Measurements from ENCODE around the gene GAK. TPM values are rescaled to one million over a fixed set of nuclear protein-coding genes. Genes with fewer than 3 reads are reported as not detected.

GAK gene
- polyA plus RNA-seq, 1 donor from 2014 or later: 58.8 TPM

DNA sequence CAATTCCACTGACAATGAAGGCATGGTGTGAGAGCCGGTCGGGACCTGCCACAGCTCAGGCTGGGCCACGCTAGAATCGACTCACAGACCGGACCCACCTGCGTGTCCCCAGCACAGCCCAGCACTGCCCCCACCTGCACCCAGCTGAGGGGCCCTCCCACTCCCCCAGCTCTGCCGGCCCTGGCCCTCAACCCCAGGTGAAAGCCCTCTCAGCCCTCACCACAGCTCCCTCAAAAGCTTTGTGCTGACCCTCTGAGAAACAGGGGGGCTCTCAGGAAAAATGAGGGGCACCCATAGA lies 25.1 kb downstream of the GAK start:
- no peak overlapping the region for H3K4me3 ChIP-seq (ENCODE audit: low read length)
- H4K20me1 ChIP-seq (ENCODE audit: insufficient read depth): no peaks in the 10 kb centered on the region
- no peak overlapping the region for H3K27ac ChIP-seq (ENCODE audit: low read length)
- no peaks in the 10 kb centered on the region for H3K9me3 ChIP-seq (ENCODE audit: low read length)
- H3K9ac ChIP-seq (ENCODE audit: low read length): no peak overlapping the region
- no peaks in the 10 kb centered on the region for H3F3A ChIP-seq (ENCODE audit: insufficient read depth, low read length, poor library complexity, severe bottlenecking)
- H3K79me2 ChIP-seq (replicated peaks; ENCODE audit: insufficient read depth, low read length): no peaks in the 10 kb centered on the region
- no peaks in the 10 kb centered on the region for H3K9me2 ChIP-seq (ENCODE audit: insufficient read depth, low read length)
- no peak for TF ChIP-seq POLR2AphosphoS5 (IDR thresholded peaks at IDR 0.05)
- no peak for TF ChIP-seq TAF1 (IDR thresholded peaks at IDR 0.05; ENCODE audit: low read depth)
- TF ChIP-seq EZH2 (IDR thresholded peaks at IDR 0.05; ENCODE audit: borderline replicate concordance, insufficient read depth, low read length, poor library complexity, severe bottlenecking): no peak
- TF ChIP-seq EP300 (conservative IDR thresholded peaks at IDR 0.05; ENCODE audit: poor library complexity, severe bottlenecking): no peak
- H3K36me3 ChIP-seq (ENCODE audit: insufficient read depth, low read length): no peaks in the 10 kb centered on the region
- no peak overlapping the region for H3K4me2 ChIP-seq (ENCODE audit: low read length)
- H3K27me3 ChIP-seq (ENCODE audit: insufficient read depth, low read depth, low read length): no peaks in the 10 kb centered on the region
- no peak overlapping the region for H2AFZ ChIP-seq (ENCODE audit: low read depth, low read length)

DNA sequence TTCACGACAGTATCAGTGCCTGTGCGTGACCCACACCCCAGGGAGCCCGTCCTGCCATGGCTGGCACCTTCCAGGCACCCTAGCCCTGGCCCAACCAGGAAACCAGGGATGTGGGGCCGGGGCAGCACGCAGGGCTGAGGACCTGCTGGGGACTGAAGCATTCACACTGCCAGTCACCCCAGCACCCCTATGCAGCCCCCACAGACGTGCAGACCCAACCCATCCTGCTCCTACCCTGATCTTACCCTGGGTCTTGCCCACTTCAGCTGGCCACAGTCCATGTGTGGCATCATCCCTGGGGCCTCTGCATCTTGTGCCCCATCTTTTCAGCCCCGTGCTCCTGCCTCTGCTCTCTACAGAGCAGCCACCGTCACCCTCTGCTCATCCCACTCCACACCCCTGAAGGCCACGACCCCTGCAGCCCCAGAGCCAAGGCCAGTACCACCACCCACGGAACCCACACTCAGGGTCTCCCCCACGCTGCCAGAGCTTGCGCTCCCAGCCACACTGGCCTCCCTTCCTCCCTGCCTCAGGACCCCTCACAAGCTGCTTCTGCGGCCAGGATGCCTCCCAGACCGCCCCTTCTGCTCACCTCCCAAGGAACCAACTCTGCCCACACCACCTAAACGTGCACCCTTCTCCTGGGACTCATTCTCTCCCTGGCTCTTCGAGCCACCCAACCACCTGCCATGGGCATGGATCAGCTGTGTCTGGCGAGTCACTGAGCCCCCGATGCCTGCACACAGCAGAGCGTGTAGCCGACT lies 25.6 kb downstream of the GAK start:
- no peaks in the 10 kb centered on the region for H3K27me3 ChIP-seq (ENCODE audit: insufficient read depth, low read depth, low read length)
- H3K27ac ChIP-seq (ENCODE audit: low read length): no peak overlapping the region
- H3K4me3 ChIP-seq (ENCODE audit: low read length): no peak overlapping the region
- no peak overlapping the region for H3K9ac ChIP-seq (ENCODE audit: low read length)
- no peak overlapping the region for H3K4me2 ChIP-seq (ENCODE audit: low read length)
- H3K9me2 ChIP-seq (ENCODE audit: insufficient read depth, low read length): no peaks in the 10 kb centered on the region
- H3F3A ChIP-seq (ENCODE audit: insufficient read depth, low read length, poor library complexity, severe bottlenecking): no peaks in the 10 kb centered on the region
- TF ChIP-seq EP300 (conservative IDR thresholded peaks at IDR 0.05; ENCODE audit: poor library complexity, severe bottlenecking) (no peak), MXI1 (conservative IDR thresholded peaks at IDR 0.05; ENCODE audit: poor library complexity, severe bottlenecking) (no peak), TAF1 (IDR thresholded peaks at IDR 0.05; ENCODE audit: low read depth) (no peak), RAD21 (conservative IDR thresholded peaks at IDR 0.05) (no peak), POLR2AphosphoS5 (IDR thresholded peaks at IDR 0.05) (no peak), SMC3 (conservative IDR thresholded peaks at IDR 0.05; ENCODE audit: poor library complexity) (no peak), EZH2 (IDR thresholded peaks at IDR 0.05; ENCODE audit: borderline replicate concordance, insufficient read depth, low read length, poor library complexity, severe bottlenecking) (no peak)
- TF ChIP-seq, protein P1, sequence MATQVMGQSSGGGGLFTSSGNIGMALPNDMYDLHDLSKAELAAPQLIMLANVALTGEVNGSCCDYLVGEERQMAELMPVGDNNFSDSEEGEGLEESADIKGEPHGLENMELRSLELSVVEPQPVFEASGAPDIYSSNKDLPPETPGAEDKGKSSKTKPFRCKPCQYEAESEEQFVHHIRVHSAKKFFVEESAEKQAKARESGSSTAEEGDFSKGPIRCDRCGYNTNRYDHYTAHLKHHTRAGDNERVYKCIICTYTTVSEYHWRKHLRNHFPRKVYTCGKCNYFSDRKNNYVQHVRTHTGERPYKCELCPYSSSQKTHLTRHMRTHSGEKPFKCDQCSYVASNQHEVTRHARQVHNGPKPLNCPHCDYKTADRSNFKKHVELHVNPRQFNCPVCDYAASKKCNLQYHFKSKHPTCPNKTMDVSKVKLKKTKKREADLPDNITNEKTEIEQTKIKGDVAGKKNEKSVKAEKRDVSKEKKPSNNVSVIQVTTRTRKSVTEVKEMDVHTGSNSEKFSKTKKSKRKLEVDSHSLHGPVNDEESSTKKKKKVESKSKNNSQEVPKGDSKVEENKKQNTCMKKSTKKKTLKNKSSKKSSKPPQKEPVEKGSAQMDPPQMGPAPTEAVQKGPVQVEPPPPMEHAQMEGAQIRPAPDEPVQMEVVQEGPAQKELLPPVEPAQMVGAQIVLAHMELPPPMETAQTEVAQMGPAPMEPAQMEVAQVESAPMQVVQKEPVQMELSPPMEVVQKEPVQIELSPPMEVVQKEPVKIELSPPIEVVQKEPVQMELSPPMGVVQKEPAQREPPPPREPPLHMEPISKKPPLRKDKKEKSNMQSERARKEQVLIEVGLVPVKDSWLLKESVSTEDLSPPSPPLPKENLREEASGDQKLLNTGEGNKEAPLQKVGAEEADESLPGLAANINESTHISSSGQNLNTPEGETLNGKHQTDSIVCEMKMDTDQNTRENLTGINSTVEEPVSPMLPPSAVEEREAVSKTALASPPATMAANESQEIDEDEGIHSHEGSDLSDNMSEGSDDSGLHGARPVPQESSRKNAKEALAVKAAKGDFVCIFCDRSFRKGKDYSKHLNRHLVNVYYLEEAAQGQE (IDR thresholded peaks at IDR 0.05; ENCODE audit: borderline replicate concordance): no peak
- TF ChIP-seq, protein P2, sequence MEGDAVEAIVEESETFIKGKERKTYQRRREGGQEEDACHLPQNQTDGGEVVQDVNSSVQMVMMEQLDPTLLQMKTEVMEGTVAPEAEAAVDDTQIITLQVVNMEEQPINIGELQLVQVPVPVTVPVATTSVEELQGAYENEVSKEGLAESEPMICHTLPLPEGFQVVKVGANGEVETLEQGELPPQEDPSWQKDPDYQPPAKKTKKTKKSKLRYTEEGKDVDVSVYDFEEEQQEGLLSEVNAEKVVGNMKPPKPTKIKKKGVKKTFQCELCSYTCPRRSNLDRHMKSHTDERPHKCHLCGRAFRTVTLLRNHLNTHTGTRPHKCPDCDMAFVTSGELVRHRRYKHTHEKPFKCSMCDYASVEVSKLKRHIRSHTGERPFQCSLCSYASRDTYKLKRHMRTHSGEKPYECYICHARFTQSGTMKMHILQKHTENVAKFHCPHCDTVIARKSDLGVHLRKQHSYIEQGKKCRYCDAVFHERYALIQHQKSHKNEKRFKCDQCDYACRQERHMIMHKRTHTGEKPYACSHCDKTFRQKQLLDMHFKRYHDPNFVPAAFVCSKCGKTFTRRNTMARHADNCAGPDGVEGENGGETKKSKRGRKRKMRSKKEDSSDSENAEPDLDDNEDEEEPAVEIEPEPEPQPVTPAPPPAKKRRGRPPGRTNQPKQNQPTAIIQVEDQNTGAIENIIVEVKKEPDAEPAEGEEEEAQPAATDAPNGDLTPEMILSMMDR (IDR thresholded peaks at IDR 0.05; ENCODE audit: poor library complexity, severe bottlenecking): no peak
- H2AFZ ChIP-seq (ENCODE audit: low read depth, low read length): no peak overlapping the region
- no peaks in the 10 kb centered on the region for H4K20me1 ChIP-seq (ENCODE audit: insufficient read depth)
- H3K9me3 ChIP-seq (ENCODE audit: low read length): no peaks in the 10 kb centered on the region
- H3K79me2 ChIP-seq (replicated peaks; ENCODE audit: insufficient read depth, low read length): no peaks in the 10 kb centered on the region
- H3K36me3 ChIP-seq (ENCODE audit: insufficient read depth, low read length): no peaks in the 10 kb centered on the region
